Tibial nerve (tissue), 4 donors: ENCODE measurements around the gene ATP11C.

Experiments used
- EP300 ChIP-seq, 2 donors: sonication (generic); formaldehyde crosslinking; IDR thresholded peaks; one replicate each; pipeline ENCODE4 v1.6.1; 2017; ENCODE audit warnings: antibody characterized with exemption in 2 of 2, mild to moderate bottlenecking in 1 of 2
- POLR2A ChIP-seq, 2 donors: fragments of 450-650 bp; IDR thresholded peaks; one replicate each; pipeline ENCODE4 v1.6.1; 2017; ENCODE audit warnings: antibody characterized with exemption in 2 of 2, mild to moderate bottlenecking in 2 of 2, moderate library complexity in 2 of 2
- TF ChIP-seq, protein P1 (sequence below), 5 experiments: fragments of 200-600 bp in 3 of 5; fragments of 450-650 bp in 2 of 5; sonication (generic) in 3 of 5; IDR thresholded peaks; one replicate each; pipeline ENCODE4 v1.5.1; 2016 to 2019; ENCODE audit warnings: antibody characterized with exemption in 5 of 5, mild to moderate bottlenecking in 3 of 5, moderate library complexity in 2 of 5

DNA sequence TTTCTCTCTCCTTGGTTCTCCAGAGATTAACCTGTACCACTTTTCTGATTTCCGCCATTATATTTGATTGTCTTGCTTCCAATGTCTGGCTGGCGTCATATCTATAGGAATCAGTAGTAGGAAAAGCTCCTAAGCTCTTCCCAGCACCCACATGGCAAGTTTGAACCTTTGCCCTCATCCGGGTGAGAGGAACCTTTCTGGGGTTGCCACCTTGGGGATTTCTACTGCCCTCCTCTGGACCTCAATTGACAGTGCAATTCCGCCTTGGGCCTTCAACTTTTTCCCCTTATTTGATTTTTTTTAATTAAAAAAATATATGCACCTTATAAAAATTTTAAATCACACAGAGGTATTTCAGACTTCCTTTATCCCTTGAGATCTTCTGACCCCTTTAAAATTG, 34.4 kb upstream of the ATP11C start:
- TF ChIP-seq, protein P1, sequence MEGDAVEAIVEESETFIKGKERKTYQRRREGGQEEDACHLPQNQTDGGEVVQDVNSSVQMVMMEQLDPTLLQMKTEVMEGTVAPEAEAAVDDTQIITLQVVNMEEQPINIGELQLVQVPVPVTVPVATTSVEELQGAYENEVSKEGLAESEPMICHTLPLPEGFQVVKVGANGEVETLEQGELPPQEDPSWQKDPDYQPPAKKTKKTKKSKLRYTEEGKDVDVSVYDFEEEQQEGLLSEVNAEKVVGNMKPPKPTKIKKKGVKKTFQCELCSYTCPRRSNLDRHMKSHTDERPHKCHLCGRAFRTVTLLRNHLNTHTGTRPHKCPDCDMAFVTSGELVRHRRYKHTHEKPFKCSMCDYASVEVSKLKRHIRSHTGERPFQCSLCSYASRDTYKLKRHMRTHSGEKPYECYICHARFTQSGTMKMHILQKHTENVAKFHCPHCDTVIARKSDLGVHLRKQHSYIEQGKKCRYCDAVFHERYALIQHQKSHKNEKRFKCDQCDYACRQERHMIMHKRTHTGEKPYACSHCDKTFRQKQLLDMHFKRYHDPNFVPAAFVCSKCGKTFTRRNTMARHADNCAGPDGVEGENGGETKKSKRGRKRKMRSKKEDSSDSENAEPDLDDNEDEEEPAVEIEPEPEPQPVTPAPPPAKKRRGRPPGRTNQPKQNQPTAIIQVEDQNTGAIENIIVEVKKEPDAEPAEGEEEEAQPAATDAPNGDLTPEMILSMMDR (IDR thresholded peaks at IDR 0.05) = no peak
- TF ChIP-seq POLR2A (IDR thresholded peaks at IDR 0.05) = no peak
- no peak for TF ChIP-seq EP300 (IDR thresholded peaks at IDR 0.05)
